Uterus (tissue), 4 donors: ENCODE results near the gene ABHD16B. TPM values are rescaled to one million over a fixed set of nuclear protein-coding genes. Genes with fewer than 3 reads are reported as not detected.

Source experiments
- DNase-seq, 2 donors: peaks; one replicate each; pipeline ENCODE4 v3.0.0-alpha.2; 2019 to 2020
- H3K27ac ChIP-seq, 2 donors: fragments of 200-600 bp; sonication (generic); 1 replicate in 1 of 2; 2 replicates in 1 of 2; pipeline ENCODE4 v1.5.1; 2016 to 2018
- H3K27me3 ChIP-seq, 2 donors: fragments of 200-600 bp; sonication (generic); one replicate each; pipeline ENCODE4 v1.5.1; 2018 to 2019; ENCODE audit warnings: control low read depth in 1 of 2
- H3K36me3 ChIP-seq, 2 donors: fragments of 200-600 bp; sonication (generic); one replicate each; pipeline ENCODE4 v1.5.1; 2019; ENCODE audit warnings: control low read depth in 1 of 2
- H3K4me1 ChIP-seq, 2 donors: fragments of 200-600 bp; sonication (generic); one replicate each; pipeline ENCODE4 v1.5.1; 2018 to 2019; ENCODE audit warnings: control low read depth in 1 of 2
- H3K4me3 ChIP-seq, 2 donors: fragments of 200-600 bp; sonication (generic); 1 replicate in 1 of 2; 2 replicates in 1 of 2; pipeline ENCODE4 v1.5.1; 2018 to 2019; ENCODE audit warnings: mild to moderate bottlenecking in 1 of 2
- H3K9me3 ChIP-seq, 2 donors: fragments of 200-600 bp; sonication (generic); one replicate each; pipeline ENCODE4 v1.5.1; 2019; ENCODE audit warnings: control low read depth in 1 of 2
- POLR2A ChIP-seq, 2 donors: fragments of 450-650 bp; IDR thresholded peaks; one replicate each; pipeline ENCODE4 v1.6.1; 2016; ENCODE audit warnings: antibody characterized with exemption in 2 of 2, mild to moderate bottlenecking in 1 of 2, moderate library complexity in 1 of 2
- intact Hi-C: fragments of 100-400 bp; cut with DNase I; formaldehyde crosslinking; loops from one replicate; pipeline ENCODE4 v1.15.1; 2023; ENCODE audit warnings: low total_unique reads
- total RNA-seq, 4 donors: library from RNA; depleted of rRNA in 3 of 4; stranded (reverse); fragments of >200 nt in 3 of 4; gene quantifications; one replicate each; pipeline versions ENCODE4 v1.1.0 to v1.2.4, GENCODE V29; 2014 to 2023
- TF ChIP-seq, protein P1 (sequence below), 4 experiments: fragments of 200-600 bp in 2 of 4; fragments of 450-650 bp in 2 of 4; sonication (generic) in 2 of 4; IDR thresholded peaks; one replicate each; pipeline ENCODE4 v1.5.1; 2016 to 2019; ENCODE audit warnings: antibody characterized with exemption in 4 of 4, mild to moderate bottlenecking in 2 of 4, moderate library complexity in 1 of 4
- donor health status: DM: yes; HTN: yes; CAD: no.

ABHD16B gene
- total RNA-seq, 4 donors from 2014 or later: not detected

DNA sequence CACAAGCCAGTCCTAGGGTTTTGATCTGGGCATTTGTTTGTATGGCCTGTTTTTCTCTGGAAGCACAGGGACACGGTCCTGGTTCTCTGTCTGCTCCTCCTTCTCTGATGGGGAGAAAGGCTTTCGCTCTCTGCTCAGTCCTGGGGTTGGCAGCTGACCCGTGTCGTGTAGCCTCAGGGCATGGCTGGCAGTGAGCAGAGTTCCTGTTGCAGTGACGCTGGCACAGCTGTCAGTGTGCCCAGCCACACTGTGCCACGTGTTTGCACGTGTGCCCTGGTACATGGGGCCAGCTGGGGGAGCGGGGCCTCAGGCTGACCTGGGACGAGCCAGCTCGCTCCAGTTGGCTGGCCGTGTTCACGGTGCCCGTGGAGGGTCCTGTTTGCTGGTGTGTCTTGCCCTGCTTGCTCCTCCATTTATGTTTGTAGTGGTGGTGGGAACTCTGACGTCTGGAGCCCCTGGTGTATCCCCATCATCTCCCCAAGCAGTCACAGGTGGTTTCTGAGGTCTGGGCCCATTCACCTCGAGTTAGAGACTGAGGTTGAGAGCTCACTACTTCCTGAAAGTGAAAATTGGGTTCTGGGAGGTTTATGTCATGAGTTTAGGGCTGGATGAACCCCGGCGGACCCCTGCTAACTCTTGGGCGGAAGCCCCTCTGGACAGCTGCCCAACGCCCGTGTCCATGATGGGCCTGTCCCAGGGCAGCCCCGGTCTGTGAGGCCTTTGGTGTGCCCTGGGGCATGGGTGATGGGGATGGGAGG lies 23.4 kb downstream of the ABHD16B start:
- Histone ChIP-seq H3K36me3 (no peaks in the 10 kb centered on the region), H3K27ac (no peak overlapping the region), H3K4me1 (no peaks in the 10 kb centered on the region), H3K9me3 (no peaks in the 10 kb centered on the region), H3K27me3 (no peaks in the 10 kb centered on the region), H3K4me3 (no peak overlapping the region)
- intact Hi-C loops: no loop called here
- TF ChIP-seq, protein P1, sequence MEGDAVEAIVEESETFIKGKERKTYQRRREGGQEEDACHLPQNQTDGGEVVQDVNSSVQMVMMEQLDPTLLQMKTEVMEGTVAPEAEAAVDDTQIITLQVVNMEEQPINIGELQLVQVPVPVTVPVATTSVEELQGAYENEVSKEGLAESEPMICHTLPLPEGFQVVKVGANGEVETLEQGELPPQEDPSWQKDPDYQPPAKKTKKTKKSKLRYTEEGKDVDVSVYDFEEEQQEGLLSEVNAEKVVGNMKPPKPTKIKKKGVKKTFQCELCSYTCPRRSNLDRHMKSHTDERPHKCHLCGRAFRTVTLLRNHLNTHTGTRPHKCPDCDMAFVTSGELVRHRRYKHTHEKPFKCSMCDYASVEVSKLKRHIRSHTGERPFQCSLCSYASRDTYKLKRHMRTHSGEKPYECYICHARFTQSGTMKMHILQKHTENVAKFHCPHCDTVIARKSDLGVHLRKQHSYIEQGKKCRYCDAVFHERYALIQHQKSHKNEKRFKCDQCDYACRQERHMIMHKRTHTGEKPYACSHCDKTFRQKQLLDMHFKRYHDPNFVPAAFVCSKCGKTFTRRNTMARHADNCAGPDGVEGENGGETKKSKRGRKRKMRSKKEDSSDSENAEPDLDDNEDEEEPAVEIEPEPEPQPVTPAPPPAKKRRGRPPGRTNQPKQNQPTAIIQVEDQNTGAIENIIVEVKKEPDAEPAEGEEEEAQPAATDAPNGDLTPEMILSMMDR (IDR thresholded peaks at IDR 0.05): no peak
- no peak for TF ChIP-seq POLR2A (IDR thresholded peaks at IDR 0.05)
- no peak for DNase-seq

DNA sequence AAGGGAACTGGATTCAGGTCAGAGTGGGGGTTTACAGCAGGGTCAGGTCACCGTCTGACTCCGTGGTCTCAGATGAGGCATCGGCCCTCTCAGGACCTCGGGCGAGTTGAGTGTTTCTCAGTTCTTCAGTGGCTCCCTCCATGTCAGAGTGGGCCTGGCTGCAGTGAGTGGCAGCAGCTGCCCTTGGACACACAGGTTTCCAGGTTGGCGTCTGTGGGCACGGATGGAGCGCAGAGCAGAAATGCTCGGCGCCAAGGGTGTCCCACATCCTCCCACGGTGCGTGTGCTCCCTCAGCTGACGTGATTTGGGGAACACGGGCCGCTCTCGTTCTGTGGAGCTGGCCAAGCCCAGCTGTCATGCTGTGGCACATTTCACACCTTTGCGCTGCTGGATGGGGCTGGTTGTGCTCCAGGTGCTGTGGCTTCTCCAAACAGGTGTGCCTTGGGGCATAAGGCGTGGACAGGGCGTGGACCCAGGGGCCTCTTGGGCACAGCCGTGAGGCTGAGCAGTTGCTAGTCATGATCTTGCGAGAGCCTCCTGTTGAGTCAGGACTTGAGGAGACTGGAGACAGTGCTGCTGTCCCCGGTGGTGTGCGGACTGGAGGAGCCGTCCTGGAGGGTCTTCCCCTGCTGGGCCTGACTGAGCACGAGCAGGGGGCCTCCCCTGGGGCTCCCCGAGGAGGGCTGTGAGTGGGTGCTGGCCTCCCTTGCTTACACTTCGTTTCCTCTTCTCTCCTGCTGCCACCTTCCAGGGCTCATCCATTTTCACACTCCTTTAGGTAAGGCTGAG lies 24.2 kb downstream of the ABHD16B start:
- Histone ChIP-seq H3K27ac (no peak overlapping the region), H3K4me3 (no peak overlapping the region), H3K36me3 (no peaks in the 10 kb centered on the region), H3K27me3 (no peaks in the 10 kb centered on the region), H3K9me3 (no peaks in the 10 kb centered on the region), H3K4me1 (no peaks in the 10 kb centered on the region)
- intact Hi-C loops: no loop called here
- TF ChIP-seq POLR2A (IDR thresholded peaks at IDR 0.05): no peak
- TF ChIP-seq, protein P1 (IDR thresholded peaks at IDR 0.05): no peak
- no peak for DNase-seq

DNA sequence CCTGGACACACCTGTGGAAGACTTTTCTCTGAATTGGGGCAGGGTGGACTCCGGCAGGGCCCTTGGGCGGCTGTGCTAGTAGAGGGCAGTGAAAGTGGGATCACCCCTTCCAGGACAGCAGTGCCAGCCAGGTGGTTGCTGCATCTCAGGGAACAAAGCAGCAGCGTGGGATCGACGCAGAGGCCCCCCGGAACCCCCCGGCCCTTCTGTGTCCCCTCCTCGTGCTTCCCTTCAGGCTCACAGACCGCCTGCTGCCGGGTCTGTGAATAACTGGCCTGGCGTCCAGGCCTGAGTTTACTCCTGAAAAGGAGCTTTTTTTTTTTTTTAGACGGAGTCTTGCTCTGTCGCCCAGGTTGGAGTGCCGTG lies 24.7 kb downstream of the ABHD16B start:
- no peaks in the 10 kb centered on the region for H3K27me3 ChIP-seq
- no peak for DNase-seq
- no peaks in the 10 kb centered on the region for H3K4me1 ChIP-seq
- H3K9me3 ChIP-seq: no peaks in the 10 kb centered on the region
- H3K27ac ChIP-seq: no peak overlapping the region
- no peak overlapping the region for H3K4me3 ChIP-seq
- intact Hi-C loops: no loop called here
- TF ChIP-seq, protein P1 (IDR thresholded peaks at IDR 0.05): no peak
- TF ChIP-seq POLR2A (IDR thresholded peaks at IDR 0.05): no peak
- H3K36me3 ChIP-seq: no peaks in the 10 kb centered on the region

DNA sequence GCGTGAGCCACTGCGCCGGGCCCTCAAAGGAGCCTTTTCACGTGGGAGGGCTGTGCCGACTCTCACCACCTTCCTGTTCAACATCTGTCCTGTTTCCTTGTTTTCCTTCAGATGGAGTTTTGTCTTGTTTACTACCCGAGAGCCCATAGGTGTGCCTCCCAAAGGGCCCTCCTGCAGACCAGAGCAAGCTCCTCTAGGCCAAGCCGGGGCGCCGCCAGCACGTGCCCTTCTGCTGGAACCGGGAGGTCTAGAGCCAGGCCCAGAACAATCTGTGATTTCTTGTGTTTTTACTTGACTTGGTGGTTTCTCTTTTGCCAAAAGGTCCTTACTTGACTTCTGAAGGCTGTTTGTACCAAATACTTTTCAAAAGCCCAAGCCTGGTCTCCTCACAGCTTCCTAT lies 25.6 kb downstream of the ABHD16B start:
- no peaks in the 10 kb centered on the region for H3K4me1 ChIP-seq
- H3K36me3 ChIP-seq: no peaks in the 10 kb centered on the region
- no peak overlapping the region for H3K4me3 ChIP-seq
- intact Hi-C loops: no loop called here
- H3K9me3 ChIP-seq: no peaks in the 10 kb centered on the region
- H3K27ac ChIP-seq: no peak overlapping the region
- TF ChIP-seq, protein P1 (IDR thresholded peaks at IDR 0.05): no peak
- no peak for TF ChIP-seq POLR2A (IDR thresholded peaks at IDR 0.05)
- DNase-seq: no peak
- H3K27me3 ChIP-seq: no peaks in the 10 kb centered on the region
